ENCODE data around the gene EIF5. TPM values are rescaled to one million over a fixed set of nuclear protein-coding genes. Genes with fewer than 3 reads are reported as not detected.

EIF5 gene
- total RNA-seq, 1 experiment from 2014 or later, result 238 TPM

- H3K36me3 ChIP-seq (ENCODE audit: control insufficient read depth in 1 of 2, insufficient read depth in 2 of 2, low read length in 2 of 2), result no peaks in the 10 kb centered on the region
- peaks cover 99% of the 10 kb centered on the region for H3K79me2 ChIP-seq (ENCODE audit: insufficient read depth, low read length)
- RAD21 ChIA-PET (ENCODE audit: low non-redundant PET in 1 of 2, low total read pairs in 2 of 2, uncharacterized antibody in 2 of 2, unreplicated experiment in 2 of 2), result interaction anchor here in 1 of 2 experiments (0.6 kb wide), 1 partner anchor 55 kb away, joined by 3 read pairs; no protein-coding TSS in a partner anchor
- POLR2A ChIA-PET, result no interaction called here
- CTCF ChIA-PET, result interaction anchor here (0.9 to 1.4 kb wide), 6 partner anchors 13 to 288 kb away, joined by 3 to 7 read pairs (median 4); no protein-coding TSS in a partner anchor
- H3K27ac ChIP-seq (ENCODE audit: low read depth, low read length), result no peak overlapping the region
- H3K9me3 ChIP-seq (ENCODE audit: control insufficient read depth in 1 of 2, insufficient read depth in 1 of 2, low read depth in 1 of 2, low read length in 2 of 2), result no peaks in the 10 kb centered on the region
- H3K4me1 ChIP-seq (ENCODE audit: control insufficient read depth in 1 of 2, insufficient read depth in 2 of 2, low read length in 2 of 2), result peaks cover 18 to 23% of the 10 kb centered on the region in 2 experiments; a peak in 3 of 4 replicates
- intact Hi-C loops (cut with micrococcal nuclease), result loop anchor here (5.0 kb wide), 1 partner anchor 96 kb away; no protein-coding TSS in a partner anchor
- no peak for DNase-seq (ENCODE audit: low read depth, low spot score)
- no TSS peak for BruUV-seq (replicated peaks)
- no peaks in the 10 kb centered on the region for H3K9me2 ChIP-seq (ENCODE audit: insufficient read depth)
- peaks cover 23% of the 10 kb centered on the region; the same call in 1 of the 2 replicates for H4K20me1 ChIP-seq (ENCODE audit: insufficient read depth)
- no peaks in the 10 kb centered on the region for H3K27me3 ChIP-seq (ENCODE audit: insufficient read depth, low read length)
- ATAC-seq, result no peak
- H3K9ac ChIP-seq (ENCODE audit: low read length), result no peak overlapping the region
- TF ChIP-seq ELF1 (IDR thresholded peaks at IDR 0.05; ENCODE audit: borderline replicate concordance, low read depth), result no peak
- no peak for TF ChIP-seq POLR2AphosphoS5 (IDR thresholded peaks at IDR 0.05; ENCODE audit: low read depth, low read length)
- TF ChIP-seq YY1 (IDR thresholded peaks at IDR 0.05; ENCODE audit: extremely low read depth, insufficient replicate concordance, low read depth, low read length), result no peak
- no peak for TF ChIP-seq SP1 (IDR thresholded peaks at IDR 0.05; ENCODE audit: low read depth)
- TF ChIP-seq MAX (IDR thresholded peaks at IDR 0.05), result no peak
- no peak for TF ChIP-seq ZBTB33 (IDR thresholded peaks at IDR 0.05; ENCODE audit: extremely low read depth, insufficient replicate concordance, low read length)
- TF ChIP-seq ZNF274 (IDR thresholded peaks at IDR 0.05; ENCODE audit: low read depth, low read length), result no peak
- TF ChIP-seq JUND (IDR thresholded peaks at IDR 0.05), result no peak
- no peak for TF ChIP-seq CEBPB (IDR thresholded peaks at IDR 0.05; ENCODE audit: low read depth)
- TF ChIP-seq ZFX (IDR thresholded peaks at IDR 0.05), result no peak
- TF ChIP-seq EZH2phosphoT487 (IDR thresholded peaks at IDR 0.05; ENCODE audit: borderline replicate concordance), result no peak
- TF ChIP-seq, protein P1, sequence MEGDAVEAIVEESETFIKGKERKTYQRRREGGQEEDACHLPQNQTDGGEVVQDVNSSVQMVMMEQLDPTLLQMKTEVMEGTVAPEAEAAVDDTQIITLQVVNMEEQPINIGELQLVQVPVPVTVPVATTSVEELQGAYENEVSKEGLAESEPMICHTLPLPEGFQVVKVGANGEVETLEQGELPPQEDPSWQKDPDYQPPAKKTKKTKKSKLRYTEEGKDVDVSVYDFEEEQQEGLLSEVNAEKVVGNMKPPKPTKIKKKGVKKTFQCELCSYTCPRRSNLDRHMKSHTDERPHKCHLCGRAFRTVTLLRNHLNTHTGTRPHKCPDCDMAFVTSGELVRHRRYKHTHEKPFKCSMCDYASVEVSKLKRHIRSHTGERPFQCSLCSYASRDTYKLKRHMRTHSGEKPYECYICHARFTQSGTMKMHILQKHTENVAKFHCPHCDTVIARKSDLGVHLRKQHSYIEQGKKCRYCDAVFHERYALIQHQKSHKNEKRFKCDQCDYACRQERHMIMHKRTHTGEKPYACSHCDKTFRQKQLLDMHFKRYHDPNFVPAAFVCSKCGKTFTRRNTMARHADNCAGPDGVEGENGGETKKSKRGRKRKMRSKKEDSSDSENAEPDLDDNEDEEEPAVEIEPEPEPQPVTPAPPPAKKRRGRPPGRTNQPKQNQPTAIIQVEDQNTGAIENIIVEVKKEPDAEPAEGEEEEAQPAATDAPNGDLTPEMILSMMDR (IDR thresholded peaks at IDR 0.05 in 2 of 3, conservative IDR thresholded peaks at IDR 0.05 in 1 of 3; ENCODE audit: borderline replicate concordance in 1 of 3, insufficient read depth in 1 of 3, low read depth in 2 of 3, low read length in 2 of 3), result no peak
- TF ChIP-seq SIN3A (IDR thresholded peaks at IDR 0.05; ENCODE audit: low read depth), result no peak
- no peak for TF ChIP-seq RAD21 (IDR thresholded peaks at IDR 0.05; ENCODE audit: low read depth)
- no peak for TF ChIP-seq TCF7L2 (IDR thresholded peaks at IDR 0.05; ENCODE audit: borderline replicate concordance, extremely low read depth, insufficient read depth, insufficient read length)
- no peak for TF ChIP-seq EGR1 (IDR thresholded peaks at IDR 0.05; ENCODE audit: low read depth)
- TF ChIP-seq SRF (IDR thresholded peaks at IDR 0.05; ENCODE audit: low read depth), result no peak
- no peak for TF ChIP-seq CBX3 (IDR thresholded peaks at IDR 0.05; ENCODE audit: low read depth)
- no peak overlapping the region for H3K4me2 ChIP-seq (ENCODE audit: low read length)
- no peak overlapping the region for H2AFZ ChIP-seq (ENCODE audit: low read depth, low read length, poor library complexity, severe bottlenecking)
- H3K4me3 ChIP-seq (replicated peaks in 1 of 2; ENCODE audit: low read depth in 1 of 2, low read length in 2 of 2), result no peak overlapping the region
Observed at GRCh38 chr14:103393070-103393469, 59.0 kb downstream of the EIF5 start.

Measured in HCT116 (cell line).